GM23248 (cell line): ENCODE data around the gene ANXA3.

Experiments
- EZH2 ChIP-seq: fragments of 200-600 bp; sonication (generic); IDR thresholded peaks from 2 replicates; pipeline ENCODE4 v1.6.1; 2018; ENCODE audit warnings: antibody characterized with exemption, mild to moderate bottlenecking; ENCODE audit not compliant: insufficient read depth, poor library complexity, severe bottlenecking
- EZH2phosphoT487 ChIP-seq: fragments of 200-600 bp; sonication (generic); IDR thresholded peaks from 2 replicates; pipeline ENCODE4 v1.6.1; 2018; ENCODE audit warnings: antibody characterized with exemption, moderate library complexity, mild to moderate bottlenecking, low read depth; ENCODE audit not compliant: insufficient read depth

DNA sequence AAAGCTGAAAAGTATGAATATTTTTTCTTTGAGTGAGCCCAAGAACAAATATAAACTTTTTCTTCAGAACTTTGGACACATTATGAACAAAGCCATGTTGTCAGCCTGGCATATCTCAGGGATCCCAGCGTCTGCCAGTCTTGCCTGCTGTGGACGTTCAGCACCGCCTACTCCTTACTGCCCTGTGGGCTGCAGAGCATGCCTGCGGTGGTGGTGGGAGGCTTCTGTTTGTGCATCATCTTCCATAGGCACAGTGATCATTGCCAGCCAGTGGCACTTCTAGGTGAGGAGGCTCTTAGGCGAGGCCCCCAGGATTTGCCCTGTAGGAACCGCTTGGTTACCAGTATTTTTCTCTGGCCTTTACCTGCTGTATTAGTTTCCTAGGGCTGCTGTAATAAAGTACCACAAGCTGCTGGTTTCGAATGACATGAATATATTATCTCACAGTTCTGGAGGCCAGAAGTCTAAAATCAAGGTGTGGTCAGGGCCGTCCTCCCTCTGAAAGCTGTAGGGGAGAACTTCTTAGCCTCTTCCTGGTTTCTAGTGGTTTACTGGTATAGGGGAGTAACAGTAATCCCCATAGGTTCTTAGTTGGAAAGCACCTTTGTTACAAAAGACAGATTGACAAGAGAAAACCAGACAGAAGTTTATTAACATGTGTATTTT is 15.4 kb downstream of the ANXA3 start:
- no peak for TF ChIP-seq EZH2
- no peak for TF ChIP-seq EZH2phosphoT487
